Ecto neural progenitor cell (in vitro differentiated cells): Measurements from ENCODE around the gene SPEF1.
"Not testable (repeated sequence)": the region's sequence is repeated elsewhere in the genome, so short reads cannot be mapped to it uniquely, and the experiment has no call there.

ENCODE experiments used
- DNase-seq: peaks from one replicate; pipeline ENCODE4 v3.0.0-alpha.2; 2018; ENCODE audit warnings: low spot score

The SPEF1 gene

GRCh38 chr20:3781153-3781910 is at the start of gene SPEF1:
TSS of gene SPEF1 (minus strand) at chr20:3781448. CDS start at chr20:3781287, 161 bp downstream.
- DNase-seq, result peak; percentile 89

GRCh38 chr20:3829891-3830290 is 48.6 kb upstream of the SPEF1 start:
- not testable (repeated sequence) for DNase-seq

- no peak for DNase-seq
These were observed 47.5 kb upstream of the SPEF1 start for GRCh38 chr20:3828798-3829197.

- no peak for DNase-seq
These were observed 45.2 kb upstream of the SPEF1 start for GRCh38 chr20:3826420-3826819.

GRCh38 chr20:3825526-3825925 is 44.3 kb upstream of the SPEF1 start:
- DNase-seq, result no peak

GRCh38 chr20:3823881-3824280 is 42.6 kb upstream of the SPEF1 start:
- no peak for DNase-seq

GRCh38 chr20:3821996-3822395 is 40.7 kb upstream of the SPEF1 start:
- no peak for DNase-seq

GRCh38 chr20:3820901-3821727 is 39.9 kb upstream of the SPEF1 start:
- DNase-seq, result no peak

- peak; percentile 99 for DNase-seq
These were observed 39.0 kb upstream of the SPEF1 start, which contains the start of gene AP5S1 for GRCh38 chr20:3820048-3820900. TSS of gene AP5S1 (plus strand) at chr20:3820547. CDS start at chr20:3822118, 1,571 bp downstream.

- DNase-seq, result no peak
These were observed 38.3 kb upstream of the SPEF1 start for GRCh38 chr20:3819411-3820047.

- DNase-seq, result peak; percentile 76
These were observed 37.2 kb upstream of the SPEF1 start for GRCh38 chr20:3818155-3819151.

- no peak for DNase-seq
These were observed 34.6 kb upstream of the SPEF1 start for GRCh38 chr20:3815703-3816315.

- DNase-seq, result no peak
These were observed 33.8 kb upstream of the SPEF1 start for GRCh38 chr20:3814928-3815495.

- DNase-seq, result no peak
These were observed 32.8 kb upstream of the SPEF1 start for GRCh38 chr20:3813848-3814581.

- no peak for DNase-seq
These were observed 32.0 kb upstream of the SPEF1 start for GRCh38 chr20:3812975-3813847.

GRCh38 chr20:3812259-3812681 is 31.0 kb upstream of the SPEF1 start:
- no peak for DNase-seq

GRCh38 chr20:3811467-3812258 is 30.4 kb upstream of the SPEF1 start:
- no peak for DNase-seq
